GM12892 (cell line): ENCODE measurements around the gene NRN1L.

Experiments used
- POLR2A ChIP-seq: IDR thresholded peaks from 2 replicates; pipeline ENCODE4 v1.6.1; 2011; ENCODE audit warnings: low read depth, low read length, control low read depth
- POLR2AphosphoS5 ChIP-seq: IDR thresholded peaks from 2 replicates; pipeline ENCODE4 v1.6.1; 2011; ENCODE audit warnings: low read depth, low read length, control low read depth

DNA sequence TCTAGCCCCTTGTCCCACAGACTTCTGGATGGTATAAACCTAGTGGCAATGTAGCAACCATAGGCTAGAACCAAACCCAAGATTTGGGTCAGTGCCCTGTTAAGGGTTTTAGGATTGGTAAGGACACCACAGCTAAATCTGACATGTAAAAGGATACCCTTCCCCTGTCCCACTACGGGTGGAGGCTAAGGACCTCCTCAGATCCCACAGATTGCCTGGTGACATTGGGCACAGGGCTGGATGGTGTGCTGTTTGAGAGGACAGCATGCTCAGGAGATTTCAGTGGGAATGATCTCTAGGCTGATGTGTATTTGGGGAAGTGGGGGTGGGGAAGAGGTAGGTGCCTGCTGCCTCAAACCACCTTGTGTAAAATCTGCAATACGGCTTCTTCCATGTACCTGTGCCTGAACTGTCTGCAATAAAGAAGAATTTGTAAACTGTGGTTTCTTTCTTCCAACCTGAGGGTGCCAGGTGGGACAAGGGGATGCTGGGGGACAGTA, 12.5 kb upstream of the NRN1L start:
- no peak for TF ChIP-seq POLR2A
- no peak for TF ChIP-seq POLR2AphosphoS5
